ENCODE results near the gene CRB1.
A peak's percentile ranks its signal among the peaks of the same experiment; 100 is the strongest.

The CRB1 gene

DNA sequence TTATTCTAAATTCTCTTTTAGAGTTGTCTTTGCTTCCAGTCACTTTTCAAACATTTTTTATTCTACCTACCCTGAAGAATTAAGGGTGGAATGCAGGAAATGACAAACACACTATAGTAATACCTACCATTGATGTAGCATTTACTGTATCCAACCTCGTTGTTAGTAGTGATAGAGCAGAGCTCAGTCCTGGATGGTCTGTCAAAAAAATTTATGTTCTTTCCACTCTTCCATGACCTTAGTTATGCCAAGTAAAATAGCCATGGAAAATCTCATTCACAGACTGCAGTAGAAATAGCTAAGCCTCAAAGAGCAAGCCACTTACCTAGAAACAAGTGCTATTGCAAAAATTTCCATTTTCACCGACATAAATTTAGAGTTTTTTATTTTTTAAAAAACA lies 74.6 kb downstream of the CRB1 start:
- DNase-seq (ENCODE audit: low spot score in 2 of 2) (no peak), ATAC-seq (ENCODE audit: low read depth) (no peak)
- no peaks in the 10 kb centered on the region for H3K36me3 Mint-ChIP-seq
- no peaks in the 10 kb centered on the region for H3K4me1 Mint-ChIP-seq
- H3K4me3 Mint-ChIP-seq: no peak overlapping the region
- H3K27ac Mint-ChIP-seq: no peak overlapping the region
- H3K9me3 Mint-ChIP-seq: no peaks in the 10 kb centered on the region
- peaks cover 9% of the 10 kb centered on the region for H3K27me3 Mint-ChIP-seq

DNA sequence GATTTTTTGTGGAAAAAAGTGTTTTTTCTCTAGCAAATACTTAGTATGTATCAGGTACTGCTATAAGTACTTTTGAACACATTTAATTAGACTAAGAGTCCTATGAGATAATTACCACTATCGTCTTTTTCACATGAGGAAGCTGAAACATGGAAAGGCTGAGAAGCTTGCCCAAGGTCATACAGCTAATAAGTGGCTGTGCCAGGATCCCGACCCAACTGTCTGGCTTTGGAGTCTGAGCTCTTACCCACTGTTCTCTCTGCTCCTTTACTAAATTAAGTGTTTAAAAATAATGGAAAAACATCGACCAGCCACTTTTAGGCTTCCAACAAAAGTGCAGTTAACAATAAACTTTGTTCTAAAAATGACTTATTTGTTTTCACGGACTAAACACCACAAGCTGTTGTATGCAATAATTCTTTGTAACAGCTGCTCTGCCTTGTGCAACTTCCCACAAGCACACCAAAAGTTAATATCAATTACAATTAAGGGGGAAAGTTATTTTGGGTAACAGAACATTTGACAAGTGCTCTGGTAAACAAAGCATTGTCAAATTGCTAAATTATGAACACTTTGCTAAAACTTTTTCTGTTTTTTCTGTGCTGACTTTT lies 75.7 kb downstream of the CRB1 start:
- Mint-ChIP-seq H3K27ac (no peak overlapping the region), H3K9me3 (no peaks in the 10 kb centered on the region)
- no peak for DNase-seq (ENCODE audit: low spot score in 2 of 2)

DNA sequence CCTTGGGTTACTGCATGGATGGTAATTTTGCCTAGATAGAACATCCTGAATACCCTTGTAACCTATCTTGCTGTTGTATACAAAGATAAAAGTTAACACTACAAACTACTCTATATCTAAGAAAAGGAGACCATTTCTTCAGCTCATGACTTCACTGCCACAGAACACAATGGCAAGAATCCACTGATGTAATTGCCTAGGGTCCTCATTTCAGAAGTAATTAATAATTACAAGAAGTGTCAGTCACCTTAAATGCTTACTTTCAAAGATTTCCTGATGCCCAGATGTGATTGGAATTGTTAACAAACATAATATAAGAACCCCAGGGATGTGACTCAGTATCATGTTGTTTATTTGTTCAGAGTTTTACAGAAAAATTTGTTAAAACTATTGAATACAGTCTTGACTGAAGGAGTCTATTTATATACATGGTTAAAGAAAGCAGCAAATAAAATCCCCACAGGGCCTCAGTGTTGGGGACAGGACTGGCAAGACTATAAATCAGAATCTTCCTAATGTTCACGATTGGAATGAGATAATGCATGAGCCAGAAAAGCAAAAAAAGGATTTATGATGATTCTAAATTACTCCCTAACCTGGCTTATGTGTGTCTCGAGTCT lies 83.9 kb downstream of the CRB1 start:
- Mint-ChIP-seq H3K4me1 (peaks cover 2% of the 10 kb centered on the region), H3K9me3 (no peaks in the 10 kb centered on the region), H3K27ac (no peak overlapping the region), H3K4me3 (no peak overlapping the region), H3K36me3 (no peaks in the 10 kb centered on the region), H3K27me3 (no peaks in the 10 kb centered on the region)
- DNase-seq (ENCODE audit: low spot score in 2 of 2) (no peak), ATAC-seq (ENCODE audit: low read depth) (no peak)

More for the DNA sequence above, 75.7 kb downstream of the CRB1 start:
- Mint-ChIP-seq H3K27me3 (peaks cover 9% of the 10 kb centered on the region), H3K36me3 (no peaks in the 10 kb centered on the region), H3K4me1 (no peaks in the 10 kb centered on the region), H3K4me3 (no peak overlapping the region)
- ATAC-seq (ENCODE audit: low read depth): no peak

DNA sequence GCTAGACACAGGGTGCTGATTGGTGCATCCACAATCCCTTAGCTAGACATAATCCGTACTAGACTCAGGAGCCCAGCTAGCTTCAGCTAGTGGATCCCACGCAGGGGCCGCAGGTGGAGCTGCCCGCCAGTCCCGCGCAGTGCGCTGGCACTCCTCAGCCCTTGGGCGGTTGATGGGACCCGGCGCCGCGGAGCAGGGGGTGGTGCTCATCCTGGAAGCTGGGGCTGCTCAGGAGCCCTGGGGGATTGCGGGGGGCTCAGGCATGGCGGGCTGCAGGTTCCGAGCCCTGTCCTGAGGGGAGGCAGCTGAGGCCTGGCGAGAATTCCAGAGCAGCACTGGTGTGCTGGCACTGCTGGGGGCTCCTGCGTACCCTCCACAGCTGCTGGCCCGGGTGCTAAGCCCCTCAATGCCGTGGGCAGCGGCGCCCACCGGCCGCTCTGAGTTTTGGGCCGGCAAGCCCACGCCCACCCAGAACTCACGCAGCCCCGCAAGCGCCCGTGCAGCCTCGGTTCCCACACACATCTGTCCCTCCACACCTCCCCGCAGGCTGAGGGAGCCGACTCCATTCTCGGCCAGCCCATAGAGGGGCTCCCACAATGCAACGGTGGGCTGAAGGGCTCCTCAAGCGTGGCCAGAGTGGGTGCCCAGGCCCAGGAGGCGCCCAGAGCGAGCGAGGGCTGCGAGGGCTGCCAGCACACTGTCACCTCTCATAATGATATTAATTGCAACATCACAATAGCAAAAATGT lies 87.4 kb downstream of the CRB1 start:
- H3K27me3 Mint-ChIP-seq: no peaks in the 10 kb centered on the region
- ATAC-seq (ENCODE audit: low read depth) (no peak), DNase-seq (ENCODE audit: low spot score in 2 of 2) (no peak)
- H3K4me1 Mint-ChIP-seq: peaks cover 2% of the 10 kb centered on the region
- no peaks in the 10 kb centered on the region for H3K36me3 Mint-ChIP-seq
- no peaks in the 10 kb centered on the region for H3K9me3 Mint-ChIP-seq
- H3K4me3 Mint-ChIP-seq: no peak overlapping the region
- no peak overlapping the region for H3K27ac Mint-ChIP-seq

DNA sequence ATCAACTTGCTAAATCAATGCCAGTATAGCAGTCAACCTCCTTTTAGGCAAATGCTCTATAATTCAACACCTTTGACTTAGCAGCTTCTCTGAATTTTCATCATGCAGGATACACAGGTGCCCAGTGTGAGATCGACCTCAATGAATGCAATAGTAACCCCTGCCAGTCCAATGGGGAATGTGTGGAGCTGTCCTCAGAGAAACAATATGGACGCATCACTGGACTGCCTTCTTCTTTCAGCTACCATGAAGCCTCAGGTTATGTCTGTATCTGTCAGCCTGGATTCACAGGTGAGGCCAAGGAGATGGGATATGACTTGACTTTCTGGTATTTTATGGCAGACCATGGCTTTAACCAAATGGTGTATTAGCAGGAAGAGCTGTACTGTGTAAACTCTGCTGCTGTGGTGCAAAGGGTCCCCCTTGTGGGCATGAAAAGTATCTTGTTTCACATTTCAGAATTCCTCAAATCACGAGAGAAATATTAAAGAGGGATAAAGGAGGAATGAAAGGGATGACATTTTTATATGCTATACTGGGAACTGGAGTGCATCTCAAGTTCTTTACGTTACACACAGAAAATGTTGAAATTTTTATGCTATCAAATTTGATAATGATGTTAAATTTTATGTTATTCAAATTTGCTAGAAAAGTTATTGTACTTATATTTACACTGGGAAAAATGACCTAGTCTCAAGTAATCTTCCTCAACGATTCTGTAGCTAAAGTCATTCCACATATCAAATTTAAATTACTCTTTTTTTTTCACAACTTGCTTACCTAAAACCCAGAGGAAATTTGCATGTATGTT lies 88.9 kb downstream of the CRB1 start:
- H3K27me3 Mint-ChIP-seq: no peaks in the 10 kb centered on the region
- peak in 1 of 2 donors; percentile 4 for DNase-seq (ENCODE audit: low spot score in 2 of 2)

DNA sequence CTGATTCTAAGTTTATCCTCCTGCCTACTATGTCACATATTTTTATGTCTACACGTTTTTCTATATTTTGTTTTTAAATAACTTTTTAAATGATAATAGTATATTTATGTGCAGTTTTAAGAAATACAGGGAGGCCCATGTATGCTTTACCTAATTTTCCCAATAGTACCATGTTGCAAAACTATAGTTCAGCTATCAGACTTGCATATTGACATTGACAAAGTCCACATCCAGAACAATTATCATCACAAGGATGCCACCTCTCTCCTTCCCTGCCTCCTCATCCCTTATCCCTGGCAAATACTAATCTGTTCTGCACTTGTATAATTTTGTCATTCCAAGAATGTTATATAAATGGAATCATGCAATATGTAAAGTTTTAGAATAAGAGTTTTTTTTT lies 90.9 kb downstream of the CRB1 start:
- Mint-ChIP-seq H3K9me3 (no peaks in the 10 kb centered on the region), H3K27ac (no peak overlapping the region), H3K36me3 (no peaks in the 10 kb centered on the region), H3K4me3 (no peak overlapping the region), H3K4me1 (peaks cover 2% of the 10 kb centered on the region), H3K27me3 (no peaks in the 10 kb centered on the region)
- DNase-seq (ENCODE audit: low spot score in 2 of 2): no peak
- ATAC-seq (ENCODE audit: low read depth): no peak

More for the DNA sequence above, 88.9 kb downstream of the CRB1 start:
- Mint-ChIP-seq H3K27ac (peak overlapping the region; percentile 40), H3K36me3 (no peaks in the 10 kb centered on the region), H3K4me1 (peaks cover 2% of the 10 kb centered on the region), H3K9me3 (no peaks in the 10 kb centered on the region), H3K4me3 (no peak overlapping the region)
- ATAC-seq (ENCODE audit: low read depth): peak; percentile 34

DNA sequence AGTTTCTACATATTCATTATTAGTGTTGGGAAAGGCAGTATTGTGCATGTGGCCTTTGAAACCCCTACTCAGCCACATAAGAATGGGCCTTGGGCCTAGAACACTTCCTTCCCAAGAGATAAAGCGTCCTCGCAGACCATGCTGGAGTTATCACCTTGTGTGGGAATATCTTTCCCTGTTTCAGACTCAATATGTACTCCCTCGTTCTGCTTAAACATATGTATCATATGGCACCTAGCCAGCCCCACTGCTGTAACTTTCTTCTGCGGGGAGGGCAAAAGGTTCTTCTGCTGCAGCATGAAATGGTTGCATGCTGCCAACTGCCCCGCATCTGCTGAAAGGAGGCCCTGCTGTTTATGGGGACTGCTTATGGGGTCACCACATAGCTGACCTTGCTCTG lies 92.0 kb downstream of the CRB1 start:
- no peak overlapping the region for H3K27ac Mint-ChIP-seq
- no peaks in the 10 kb centered on the region for H3K27me3 Mint-ChIP-seq
- no peaks in the 10 kb centered on the region for H3K9me3 Mint-ChIP-seq
- ATAC-seq (ENCODE audit: low read depth): no peak
- peaks cover 2% of the 10 kb centered on the region for H3K4me1 Mint-ChIP-seq
- no peak overlapping the region for H3K4me3 Mint-ChIP-seq
- DNase-seq (ENCODE audit: low spot score in 2 of 2): no peak
- no peaks in the 10 kb centered on the region for H3K36me3 Mint-ChIP-seq

DNA sequence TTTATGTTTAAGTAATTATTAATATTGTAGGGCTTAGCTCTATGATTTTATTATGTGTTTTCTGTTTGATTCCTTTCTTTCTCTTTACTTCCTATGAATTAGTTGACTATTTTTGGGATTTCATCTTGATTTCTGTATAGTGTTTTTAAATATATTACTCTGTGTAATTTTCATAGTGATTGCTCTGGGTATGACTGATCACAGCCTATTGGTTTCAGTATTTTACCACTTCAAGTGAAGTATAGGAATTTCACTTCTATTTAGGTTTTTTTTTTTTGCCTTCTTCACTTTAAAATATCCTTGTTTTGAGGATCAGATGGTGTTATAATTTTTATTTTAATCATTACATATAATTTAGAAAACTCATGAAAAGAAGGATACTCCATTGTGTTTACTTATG lies 94.8 kb downstream of the CRB1 start:
- no peaks in the 10 kb centered on the region for H3K9me3 Mint-ChIP-seq

DNA sequence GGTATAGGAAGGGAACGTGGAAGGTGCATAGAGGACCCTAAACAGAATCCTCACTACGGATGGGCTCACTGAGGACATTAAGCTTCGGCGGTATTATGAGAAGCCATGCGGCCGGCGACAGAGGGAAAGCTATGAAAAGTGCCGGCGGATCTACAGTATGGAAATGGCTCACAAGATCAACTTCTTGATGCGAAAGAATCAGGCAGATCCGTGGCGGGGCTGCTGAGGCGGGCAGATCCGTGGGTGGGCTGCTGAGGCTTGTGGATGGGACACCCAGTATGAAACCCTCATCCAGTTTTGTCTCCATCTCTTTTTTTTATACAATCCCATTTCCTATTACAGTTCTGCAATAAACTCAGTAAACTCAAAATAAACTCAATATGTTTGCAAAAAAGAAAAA lies 95.8 kb downstream of the CRB1 start:
- H3K4me3 Mint-ChIP-seq: no peak overlapping the region
- no peaks in the 10 kb centered on the region for H3K9me3 Mint-ChIP-seq
- ATAC-seq (ENCODE audit: low read depth): no peak
- no peaks in the 10 kb centered on the region for H3K4me1 Mint-ChIP-seq
- DNase-seq (ENCODE audit: low spot score in 2 of 2): no peak
- H3K27me3 Mint-ChIP-seq: no peaks in the 10 kb centered on the region
- H3K36me3 Mint-ChIP-seq: no peaks in the 10 kb centered on the region
- no peak overlapping the region for H3K27ac Mint-ChIP-seq

More for the DNA sequence above, 94.8 kb downstream of the CRB1 start:
- Mint-ChIP-seq H3K4me3 (no peak overlapping the region), H3K27me3 (no peaks in the 10 kb centered on the region), H3K4me1 (no peaks in the 10 kb centered on the region), H3K36me3 (no peaks in the 10 kb centered on the region), H3K27ac (no peak overlapping the region)
- ATAC-seq (ENCODE audit: low read depth) (no peak), DNase-seq (ENCODE audit: low spot score in 2 of 2) (no peak)

DNA sequence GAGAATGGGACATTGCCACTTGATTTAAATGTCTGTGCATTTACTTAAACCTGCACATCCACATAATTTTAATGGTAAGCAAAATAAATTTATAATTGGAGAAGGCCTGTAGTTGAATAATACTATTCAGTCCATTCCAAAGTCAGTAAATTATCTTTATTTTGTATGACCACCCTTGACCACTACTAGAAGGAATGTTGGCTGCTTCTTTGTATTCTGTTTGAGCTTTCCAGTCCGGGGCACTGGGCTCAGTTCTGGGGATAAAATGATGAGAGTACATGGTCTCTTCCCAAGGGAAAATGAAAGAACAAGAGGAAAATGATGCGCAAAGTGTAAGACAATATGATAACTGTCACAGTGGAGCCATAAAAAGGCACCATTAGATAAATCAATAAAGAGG lies 98.9 kb downstream of the CRB1 start:
- DNase-seq (ENCODE audit: low spot score in 2 of 2) (no peak), ATAC-seq (ENCODE audit: low read depth) (no peak)
- Mint-ChIP-seq H3K27me3 (peaks cover 6% of the 10 kb centered on the region), H3K27ac (no peak overlapping the region), H3K4me1 (no peaks in the 10 kb centered on the region), H3K36me3 (no peaks in the 10 kb centered on the region), H3K4me3 (no peak overlapping the region), H3K9me3 (no peaks in the 10 kb centered on the region)

DNA sequence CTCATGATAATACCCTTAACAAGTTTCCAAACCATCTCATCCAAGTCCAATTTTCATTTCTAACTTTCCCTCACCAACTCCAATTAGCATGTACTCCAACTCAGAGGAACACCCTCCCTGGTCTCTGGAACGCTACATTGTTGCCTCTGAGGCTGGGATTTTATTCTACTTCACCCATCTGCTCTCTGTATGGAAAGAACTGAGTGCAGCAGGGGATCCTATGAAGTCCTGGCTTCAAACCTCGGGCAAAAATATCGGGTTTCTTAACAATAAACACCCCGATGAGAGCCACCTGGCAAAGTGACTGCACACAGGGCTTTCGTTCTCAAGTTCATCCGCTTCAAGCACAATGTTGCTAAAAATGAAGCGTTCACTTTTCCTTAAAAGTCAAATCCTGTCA lies 99.6 kb downstream of the CRB1 start:
- Mint-ChIP-seq H3K27me3 (peaks cover 6% of the 10 kb centered on the region), H3K27ac (no peak overlapping the region), H3K9me3 (no peaks in the 10 kb centered on the region), H3K4me1 (no peaks in the 10 kb centered on the region), H3K4me3 (no peak overlapping the region), H3K36me3 (no peaks in the 10 kb centered on the region)
- DNase-seq (ENCODE audit: low spot score in 2 of 2) (no peak), ATAC-seq (ENCODE audit: low read depth) (no peak)

DNA sequence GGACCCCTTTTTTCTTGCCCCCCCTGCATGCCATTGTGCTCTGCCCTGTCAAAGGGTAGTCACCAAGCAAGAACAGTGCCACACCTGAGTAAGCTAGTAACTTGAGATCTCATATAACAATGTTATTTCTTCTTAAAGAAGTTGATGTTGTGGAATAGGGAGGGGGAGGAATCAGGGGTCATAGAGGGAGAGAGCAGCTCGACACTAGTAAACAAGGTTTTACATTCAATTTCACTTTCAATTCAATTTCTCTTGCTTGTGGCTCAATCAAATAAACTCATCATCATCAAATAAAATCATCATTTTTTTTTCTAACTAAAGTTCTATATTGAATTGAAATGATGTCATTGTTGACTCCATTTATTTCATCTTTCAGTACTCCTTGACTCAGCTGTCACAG lies 106.4 kb downstream of the CRB1 start:
- H3K4me1 Mint-ChIP-seq: peaks cover 3% of the 10 kb centered on the region
- no peak overlapping the region for H3K4me3 Mint-ChIP-seq
- DNase-seq (ENCODE audit: low spot score in 2 of 2) (no peak), ATAC-seq (ENCODE audit: low read depth) (no peak)
- no peaks in the 10 kb centered on the region for H3K9me3 Mint-ChIP-seq
- no peak overlapping the region for H3K27ac Mint-ChIP-seq
- no peaks in the 10 kb centered on the region for H3K36me3 Mint-ChIP-seq
- H3K27me3 Mint-ChIP-seq: peaks cover 6% of the 10 kb centered on the region

DNA sequence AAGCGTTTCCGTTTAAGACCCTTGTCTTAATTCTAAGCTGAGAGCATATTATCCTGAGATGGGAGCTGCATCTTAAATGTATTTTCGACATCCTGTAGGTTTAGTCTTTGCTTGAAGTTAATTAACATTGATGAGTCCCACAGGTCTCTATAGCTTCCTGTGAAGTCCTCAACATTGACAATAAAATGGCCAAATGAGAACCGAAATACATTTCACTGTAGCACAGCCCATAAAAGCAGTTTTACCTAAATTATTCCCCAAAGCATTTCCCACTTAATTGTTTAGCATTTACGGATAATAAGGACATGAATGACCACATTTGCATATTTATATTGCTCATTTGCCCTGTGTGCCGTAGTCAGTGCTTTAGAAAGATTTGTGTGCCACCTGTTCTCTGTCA lies 116.4 kb downstream of the CRB1 start:
- no peaks in the 10 kb centered on the region for H3K4me1 Mint-ChIP-seq
- DNase-seq (ENCODE audit: low spot score in 2 of 2) (no peak), ATAC-seq (ENCODE audit: low read depth) (no peak)
- H3K27me3 Mint-ChIP-seq: peaks cover 4% of the 10 kb centered on the region
- H3K4me3 Mint-ChIP-seq: no peak overlapping the region
- no peaks in the 10 kb centered on the region for H3K9me3 Mint-ChIP-seq
- H3K27ac Mint-ChIP-seq: no peak overlapping the region
- no peaks in the 10 kb centered on the region for H3K36me3 Mint-ChIP-seq

DNA sequence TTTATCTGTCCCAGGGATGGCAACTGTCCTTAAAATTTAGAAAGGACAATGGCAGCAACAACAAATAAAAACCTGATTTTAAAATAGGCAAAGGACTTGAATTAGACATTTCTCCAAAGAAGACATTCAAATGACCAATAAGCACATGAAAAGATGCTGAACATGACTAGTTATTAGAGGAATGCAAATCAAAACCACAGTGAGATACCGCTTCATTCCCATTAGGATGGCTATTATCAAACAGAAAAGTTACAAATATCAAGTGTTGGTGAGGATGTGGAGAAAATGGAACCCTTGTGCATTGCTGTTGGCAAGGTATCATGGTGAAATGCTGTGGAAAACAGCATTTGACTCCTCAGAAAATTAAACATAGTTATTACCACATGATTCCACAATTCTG lies 120.7 kb downstream of the CRB1 start:
- Mint-ChIP-seq H3K27ac (no peak overlapping the region), H3K4me1 (no peaks in the 10 kb centered on the region), H3K4me3 (no peak overlapping the region), H3K9me3 (no peaks in the 10 kb centered on the region), H3K27me3 (peaks cover 4% of the 10 kb centered on the region), H3K36me3 (no peaks in the 10 kb centered on the region)
- ATAC-seq (ENCODE audit: low read depth) (no peak), DNase-seq (ENCODE audit: low spot score in 2 of 2) (no peak)

Data from memory B cell (primary cell).